ENCODE measurements around the gene SCRN1.

The SCRN1 gene

GRCh38 chr7:29980151-29980550 lies 9.4 kb downstream of the SCRN1 start:
- Histone ChIP-seq H2BK5ac (ENCODE audit: low read depth, low read length, poor library complexity, severe bottlenecking) (no peak overlapping the region), H3K4me3 (ENCODE audit: insufficient read depth in 1 of 2, low read depth in 1 of 2, low read length in 2 of 2) (no peak overlapping the region), H3K4ac (ENCODE audit: low read depth in 1 of 2, low read length in 2 of 2) (no peak overlapping the region), H3K79me1 (replicated peaks; ENCODE audit: low read length, poor library complexity, severe bottlenecking) (peaks cover 7% of the 10 kb centered on the region), H2BK120ac (ENCODE audit: low read depth, low read length) (no peak overlapping the region), H3K27me3 (ENCODE audit: control insufficient read depth in 1 of 2, insufficient read depth in 1 of 2, low read length in 2 of 2) (no peaks in the 10 kb centered on the region), H4K8ac (ENCODE audit: low read length) (no peak overlapping the region), H3K18ac (ENCODE audit: low read depth in 1 of 2, low read length in 2 of 2) (no peak overlapping the region), H3K23ac (ENCODE audit: low read length in 2 of 2) (no peak overlapping the region), H3K4me1 (ENCODE audit: control insufficient read depth, insufficient read depth, low read depth, low read length) (peaks cover 1% of the 10 kb centered on the region), H4K91ac (ENCODE audit: low read length) (no peak overlapping the region), H2BK15ac (ENCODE audit: low read depth, poor library complexity, severe bottlenecking) (no peak overlapping the region), H3K36me3 (ENCODE audit: control insufficient read depth in 1 of 2, insufficient read depth in 2 of 2, low read depth in 1 of 2, low read length in 2 of 2) (peaks cover 5 to 27% of the 10 kb centered on the region in 2 experiments), H2AFZ (ENCODE audit: low read depth, low read length) (no peak overlapping the region), H2AK5ac (ENCODE audit: low read length, severe bottlenecking) (no peak overlapping the region), H3K9ac (ENCODE audit: low read length) (no peak overlapping the region), H3K27ac (ENCODE audit: low read length, poor library complexity, severe bottlenecking) (no peak overlapping the region), H3K14ac (ENCODE audit: low read length in 2 of 2) (no peak overlapping the region), H3K4me2 (ENCODE audit: low read length, poor library complexity, severe bottlenecking) (no peak overlapping the region), H3K9me3 (ENCODE audit: control insufficient read depth, low read length) (no peaks in the 10 kb centered on the region), H2BK12ac (ENCODE audit: low read length in 2 of 2) (no peak overlapping the region)
- DNase-seq: no peak

DNA sequence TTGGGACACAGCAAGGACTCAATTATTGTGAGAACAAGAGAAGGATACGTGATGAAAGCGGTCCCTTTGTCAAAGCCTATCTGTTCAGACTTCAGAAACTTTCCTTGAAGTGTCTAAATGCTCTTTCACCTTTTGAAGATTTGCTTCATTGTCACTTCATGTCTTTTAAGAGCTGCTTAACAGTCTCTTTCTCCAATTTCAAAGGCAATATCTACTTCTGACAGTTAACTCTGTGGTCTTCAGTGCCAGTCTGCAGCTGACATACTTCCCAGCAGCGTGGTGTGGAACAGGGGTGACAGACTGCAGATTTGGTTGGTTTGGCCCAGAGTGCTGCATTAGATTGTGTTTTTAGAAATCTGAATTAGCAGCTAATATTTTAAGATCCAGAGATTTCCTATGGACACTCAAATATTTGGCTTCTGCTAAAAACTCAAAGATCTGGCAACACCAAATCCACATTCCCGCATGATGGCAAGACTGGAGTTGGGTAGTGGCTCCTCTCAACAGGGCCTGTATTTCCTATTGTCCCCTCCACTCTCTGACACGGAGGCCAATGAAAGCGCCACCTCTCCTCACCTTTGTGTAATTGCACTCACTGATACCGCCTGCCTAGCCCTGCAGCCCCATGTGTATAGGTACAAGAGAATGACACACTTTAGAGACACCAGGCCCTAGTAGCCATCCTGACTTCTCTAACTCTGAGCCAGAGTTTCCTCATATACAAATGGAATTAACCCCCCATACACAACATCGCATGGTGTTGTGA lies 11.5 kb downstream of the SCRN1 start:
- H2BK15ac ChIP-seq (ENCODE audit: low read depth, poor library complexity, severe bottlenecking): no peak overlapping the region
- no peak for DNase-seq
- H2BK120ac ChIP-seq (ENCODE audit: low read depth, low read length): no peak overlapping the region
- peak overlapping the region; percentile 76 for H4K91ac ChIP-seq (ENCODE audit: low read length)
- H3K23ac ChIP-seq (ENCODE audit: low read length in 2 of 2): no peak overlapping the region
- H2AFZ ChIP-seq (ENCODE audit: low read depth, low read length): no peak overlapping the region
- no peak overlapping the region for H3K4ac ChIP-seq (ENCODE audit: low read depth in 1 of 2, low read length in 2 of 2)
- no peak overlapping the region for H2BK5ac ChIP-seq (ENCODE audit: low read depth, low read length, poor library complexity, severe bottlenecking)
- H3K4me1 ChIP-seq (ENCODE audit: control insufficient read depth, insufficient read depth, low read depth, low read length): peaks cover 1% of the 10 kb centered on the region
- WGBS: 82% methylated on average over 7 of the region's 8 CpGs
- no peak overlapping the region for H3K27ac ChIP-seq (ENCODE audit: low read length, poor library complexity, severe bottlenecking)
- no peak overlapping the region for H3K9ac ChIP-seq (ENCODE audit: low read length)
- H3K4me3 ChIP-seq (ENCODE audit: insufficient read depth in 1 of 2, low read depth in 1 of 2, low read length in 2 of 2): no peak overlapping the region
- H3K14ac ChIP-seq (ENCODE audit: low read length in 2 of 2): no peak overlapping the region
- H3K4me2 ChIP-seq (ENCODE audit: low read length, poor library complexity, severe bottlenecking): no peak overlapping the region
- H3K79me1 ChIP-seq (replicated peaks; ENCODE audit: low read length, poor library complexity, severe bottlenecking): peaks cover 7% of the 10 kb centered on the region
- H3K18ac ChIP-seq (ENCODE audit: low read depth in 1 of 2, low read length in 2 of 2): no peak overlapping the region
- H3K36me3 ChIP-seq (ENCODE audit: control insufficient read depth in 1 of 2, insufficient read depth in 2 of 2, low read depth in 1 of 2, low read length in 2 of 2): peaks cover 5 to 27% of the 10 kb centered on the region in 2 experiments
- no peak overlapping the region for H2BK12ac ChIP-seq (ENCODE audit: low read length in 2 of 2)
- H3K9me3 ChIP-seq (ENCODE audit: control insufficient read depth, low read length): no peaks in the 10 kb centered on the region
- H3K27me3 ChIP-seq (ENCODE audit: control insufficient read depth in 1 of 2, insufficient read depth in 1 of 2, low read length in 2 of 2): no peaks in the 10 kb centered on the region
- H4K8ac ChIP-seq (ENCODE audit: low read length): no peak overlapping the region
- no peak overlapping the region for H2AK5ac ChIP-seq (ENCODE audit: low read length, severe bottlenecking)

DNA sequence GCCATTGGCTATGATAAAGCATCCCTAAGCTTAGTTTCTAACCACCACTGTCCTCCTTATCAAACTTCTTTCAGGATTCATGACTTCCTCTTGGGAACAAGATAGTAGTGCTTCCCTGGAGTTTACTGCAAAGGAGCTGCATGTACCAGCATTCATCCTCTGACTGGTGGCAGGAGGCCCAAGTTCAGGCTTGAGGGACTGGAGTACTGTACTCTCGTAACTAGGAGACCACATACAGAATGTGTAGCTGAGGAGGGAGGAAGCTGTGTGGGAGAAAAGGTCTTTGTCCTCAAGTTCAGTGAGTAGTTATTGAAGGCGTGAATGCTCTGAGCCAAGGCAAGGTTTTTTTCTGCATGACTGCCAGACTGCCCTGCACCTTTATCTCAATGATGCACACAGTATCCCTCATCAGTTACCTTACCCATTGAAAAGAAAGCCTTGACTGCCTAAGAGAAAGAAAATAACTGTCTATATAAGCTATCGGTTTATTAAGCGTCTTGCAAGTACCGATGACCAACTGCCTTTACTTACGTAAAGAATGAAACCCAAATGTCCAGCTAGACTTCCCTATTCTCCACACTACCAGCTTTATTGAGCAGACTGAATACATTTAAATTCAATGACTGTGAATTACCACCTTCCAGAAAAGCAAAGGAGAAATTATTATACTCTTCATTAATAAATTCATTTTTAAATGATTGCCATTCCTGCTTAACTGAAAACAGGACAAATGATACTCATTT lies 12.8 kb downstream of the SCRN1 start:
- no peak overlapping the region for H2AFZ ChIP-seq (ENCODE audit: low read depth, low read length)
- WGBS: 92% methylated on average over 6 of the region's 6 CpGs
- no peak overlapping the region for H3K4me2 ChIP-seq (ENCODE audit: low read length, poor library complexity, severe bottlenecking)
- no peak overlapping the region for H4K8ac ChIP-seq (ENCODE audit: low read length)
- peak overlapping the region in 1 of 2 experiments; percentile 60 for H3K4me3 ChIP-seq (ENCODE audit: insufficient read depth in 1 of 2, low read depth in 1 of 2, low read length in 2 of 2)
- no peak overlapping the region for H2BK15ac ChIP-seq (ENCODE audit: low read depth, poor library complexity, severe bottlenecking)
- no peaks in the 10 kb centered on the region for H3K27me3 ChIP-seq (ENCODE audit: control insufficient read depth in 1 of 2, insufficient read depth in 1 of 2, low read length in 2 of 2)
- H3K9me3 ChIP-seq (ENCODE audit: control insufficient read depth, low read length): no peaks in the 10 kb centered on the region
- H4K91ac ChIP-seq (ENCODE audit: low read length): no peak overlapping the region
- H2BK120ac ChIP-seq (ENCODE audit: low read depth, low read length): no peak overlapping the region
- no peaks in the 10 kb centered on the region for H3K4me1 ChIP-seq (ENCODE audit: control insufficient read depth, insufficient read depth, low read depth, low read length)
- no peak overlapping the region for H3K23ac ChIP-seq (ENCODE audit: low read length in 2 of 2)
- H2AK5ac ChIP-seq (ENCODE audit: low read length, severe bottlenecking): no peak overlapping the region
- H3K79me1 ChIP-seq (replicated peaks; ENCODE audit: low read length, poor library complexity, severe bottlenecking): peaks cover 10% of the 10 kb centered on the region
- H3K27ac ChIP-seq (ENCODE audit: low read length, poor library complexity, severe bottlenecking): no peak overlapping the region
- H3K9ac ChIP-seq (ENCODE audit: low read length): peak overlapping the region; percentile 66
- H3K14ac ChIP-seq (ENCODE audit: low read length in 2 of 2): no peak overlapping the region
- peak; percentile 80 for DNase-seq
- peak overlapping the region in 1 of 2 experiments; percentile 39 for H2BK12ac ChIP-seq (ENCODE audit: low read length in 2 of 2)
- no peak overlapping the region for H3K4ac ChIP-seq (ENCODE audit: low read depth in 1 of 2, low read length in 2 of 2)
- H3K18ac ChIP-seq (ENCODE audit: low read depth in 1 of 2, low read length in 2 of 2): no peak overlapping the region
- H2BK5ac ChIP-seq (ENCODE audit: low read depth, low read length, poor library complexity, severe bottlenecking): no peak overlapping the region
- H3K36me3 ChIP-seq (ENCODE audit: control insufficient read depth in 1 of 2, insufficient read depth in 2 of 2, low read depth in 1 of 2, low read length in 2 of 2): peaks cover 3 to 23% of the 10 kb centered on the region in 2 experiments

DNA sequence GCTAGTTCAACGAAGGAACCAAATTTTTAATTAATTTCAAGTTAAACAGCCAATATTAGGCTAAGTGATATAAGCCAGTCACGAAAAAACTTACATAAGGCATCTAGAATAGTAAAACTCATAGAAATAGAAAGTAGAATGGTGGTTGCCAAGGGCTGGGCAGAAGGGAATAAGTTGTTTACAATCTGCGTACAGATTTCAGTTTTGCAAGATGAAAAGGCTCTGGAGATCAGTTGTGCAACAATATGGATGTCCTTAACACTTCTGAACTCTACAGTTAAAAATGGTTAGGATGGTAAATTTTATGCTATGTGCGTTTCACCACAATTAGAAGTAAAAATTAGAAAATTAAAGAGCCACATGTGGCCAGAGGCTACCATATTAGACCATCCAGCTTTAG lies 13.3 kb downstream of the SCRN1 start:
- Histone ChIP-seq H4K8ac (ENCODE audit: low read length) (no peak overlapping the region), H3K4me1 (ENCODE audit: control insufficient read depth, insufficient read depth, low read depth, low read length) (no peaks in the 10 kb centered on the region), H3K4me2 (ENCODE audit: low read length, poor library complexity, severe bottlenecking) (no peak overlapping the region), H3K9ac (ENCODE audit: low read length) (peak overlapping the region; percentile 66), H4K91ac (ENCODE audit: low read length) (no peak overlapping the region), H2AFZ (ENCODE audit: low read depth, low read length) (no peak overlapping the region), H3K23ac (ENCODE audit: low read length in 2 of 2) (no peak overlapping the region), H3K27me3 (ENCODE audit: control insufficient read depth in 1 of 2, insufficient read depth in 1 of 2, low read length in 2 of 2) (no peaks in the 10 kb centered on the region), H2BK15ac (ENCODE audit: low read depth, poor library complexity, severe bottlenecking) (no peak overlapping the region), H3K18ac (ENCODE audit: low read depth in 1 of 2, low read length in 2 of 2) (no peak overlapping the region), H2BK12ac (ENCODE audit: low read length in 2 of 2) (no peak overlapping the region), H3K4ac (ENCODE audit: low read depth in 1 of 2, low read length in 2 of 2) (no peak overlapping the region), H3K9me3 (ENCODE audit: control insufficient read depth, low read length) (no peaks in the 10 kb centered on the region), H3K36me3 (ENCODE audit: control insufficient read depth in 1 of 2, insufficient read depth in 2 of 2, low read depth in 1 of 2, low read length in 2 of 2) (peaks cover 3 to 17% of the 10 kb centered on the region in 2 experiments), H3K14ac (ENCODE audit: low read length in 2 of 2) (no peak overlapping the region), H3K27ac (ENCODE audit: low read length, poor library complexity, severe bottlenecking) (no peak overlapping the region), H3K4me3 (ENCODE audit: insufficient read depth in 1 of 2, low read depth in 1 of 2, low read length in 2 of 2) (peak overlapping the region in 1 of 2 experiments; percentile 60), H2BK5ac (ENCODE audit: low read depth, low read length, poor library complexity, severe bottlenecking) (no peak overlapping the region), H2AK5ac (ENCODE audit: low read length, severe bottlenecking) (no peak overlapping the region), H2BK120ac (ENCODE audit: low read depth, low read length) (no peak overlapping the region), H3K79me1 (replicated peaks; ENCODE audit: low read length, poor library complexity, severe bottlenecking) (peaks cover 7% of the 10 kb centered on the region)
- DNase-seq: peak; percentile 74
- 83% methylated on average over 2 of the region's 4 CpGs for WGBS
